ENCODE measurements around the gene GLOD4. TPM values are rescaled to one million over a fixed set of nuclear protein-coding genes. Genes with fewer than 3 reads are reported as not detected.
"Not testable (repeated sequence)": the region's sequence is repeated elsewhere in the genome, so short reads cannot be mapped to it uniquely, and the experiment has no call there.

Gene GLOD4
- polyA plus RNA-seq (2013, experiment 1 of 4), result 90.3 TPM
- 94.1 TPM for polyA plus RNA-seq (2013, experiment 2 of 4)
- polyA plus RNA-seq (2013, experiment 3 of 4), result 57.1 TPM
- 62.1 TPM for polyA plus RNA-seq (2013, experiment 4 of 4)

- WGBS, 2 experiments, result 0% methylated on average over 87 of the region's 87 CpGs
- Histone ChIP-seq H3K36me3 (ENCODE audit: control insufficient read depth, insufficient read depth, low read length) (peaks cover 17% of the 10 kb centered on the region), H3K4me3 (ENCODE audit: insufficient read depth, low read depth, low read length) (peak within 1 kb of the TSS; percentile 99), H3K9me3 (ENCODE audit: control insufficient read depth, low read length) (no peaks in the 10 kb centered on the region), H3K27ac (ENCODE audit: insufficient read depth, low read depth, low read length, poor library complexity, severe bottlenecking) (peak within 1 kb of the TSS; percentile 62), H3K4me1 (ENCODE audit: control insufficient read depth, insufficient read depth, low read length) (no peaks in the 10 kb centered on the region), H3K27me3 (ENCODE audit: control insufficient read depth, insufficient read depth, low read length, poor library complexity, severe bottlenecking) (no peaks in the 10 kb centered on the region)
Measured at GRCh38 chr17:781805-782731, at the start of gene GLOD4, which contains the start of gene MRM3. Gene GLOD4 (minus strand): TSS chr17:782280. CDS start chr17:782255, 25 bp downstream. Gene MRM3 (plus strand): TSS chr17:782353. CDS start chr17:782379, 26 bp downstream.

- H3K4me1 ChIP-seq (ENCODE audit: control insufficient read depth, insufficient read depth, low read length), result no peaks in the 10 kb centered on the region
- WGBS, 2 experiments, result 83 to 90% methylated on average over 7 of the region's 7 CpGs
Measured at GRCh38 chr17:830950-831349, 48.9 kb upstream of the GLOD4 start.

GRCh38 chr17:830381-830780 is 48.3 kb upstream of the GLOD4 start:
- no peak overlapping the region for H3K27ac ChIP-seq (ENCODE audit: insufficient read depth, low read depth, low read length, poor library complexity, severe bottlenecking)
- no peaks in the 10 kb centered on the region for H3K9me3 ChIP-seq (ENCODE audit: control insufficient read depth, low read length)
- no peaks in the 10 kb centered on the region for H3K4me1 ChIP-seq (ENCODE audit: control insufficient read depth, insufficient read depth, low read length)
- H3K36me3 ChIP-seq (ENCODE audit: control insufficient read depth, insufficient read depth, low read length), result no peaks in the 10 kb centered on the region
- H3K27me3 ChIP-seq (ENCODE audit: control insufficient read depth, insufficient read depth, low read length, poor library complexity, severe bottlenecking), result no peaks in the 10 kb centered on the region
- 83 to 84% methylated on average over 19 of the region's 19 CpGs for WGBS, 2 experiments
- no peak overlapping the region for H3K4me3 ChIP-seq (ENCODE audit: insufficient read depth, low read depth, low read length)

More at GRCh38 chr17:830950-831349, 48.9 kb upstream of the GLOD4 start:
- Histone ChIP-seq H3K36me3 (ENCODE audit: control insufficient read depth, insufficient read depth, low read length) (no peaks in the 10 kb centered on the region), H3K4me3 (ENCODE audit: insufficient read depth, low read depth, low read length) (no peak overlapping the region), H3K27ac (ENCODE audit: insufficient read depth, low read depth, low read length, poor library complexity, severe bottlenecking) (no peak overlapping the region), H3K27me3 (ENCODE audit: control insufficient read depth, insufficient read depth, low read length, poor library complexity, severe bottlenecking) (no peaks in the 10 kb centered on the region), H3K9me3 (ENCODE audit: control insufficient read depth, low read length) (no peaks in the 10 kb centered on the region)

- not testable (repeated sequence) for H3K9me3 ChIP-seq (ENCODE audit: control insufficient read depth, low read length); H3K4me3 ChIP-seq (ENCODE audit: insufficient read depth, low read depth, low read length); H3K27me3 ChIP-seq (ENCODE audit: control insufficient read depth, insufficient read depth, low read length, poor library complexity, severe bottlenecking); H3K4me1 ChIP-seq (ENCODE audit: control insufficient read depth, insufficient read depth, low read length); H3K27ac ChIP-seq (ENCODE audit: insufficient read depth, low read depth, low read length, poor library complexity, severe bottlenecking); H3K36me3 ChIP-seq (ENCODE audit: control insufficient read depth, insufficient read depth, low read length)
- WGBS, 2 experiments, result 76 to 90% methylated on average over 3 of the region's 3 CpGs
Measured at GRCh38 chr17:829614-830013, 47.5 kb upstream of the GLOD4 start.

- Histone ChIP-seq H3K4me1 (ENCODE audit: control insufficient read depth, insufficient read depth, low read length) (no peaks in the 10 kb centered on the region), H3K27me3 (ENCODE audit: control insufficient read depth, insufficient read depth, low read length, poor library complexity, severe bottlenecking) (no peaks in the 10 kb centered on the region), H3K27ac (ENCODE audit: insufficient read depth, low read depth, low read length, poor library complexity, severe bottlenecking) (no peak overlapping the region), H3K36me3 (ENCODE audit: control insufficient read depth, insufficient read depth, low read length) (no peaks in the 10 kb centered on the region), H3K9me3 (ENCODE audit: control insufficient read depth, low read length) (no peaks in the 10 kb centered on the region), H3K4me3 (ENCODE audit: insufficient read depth, low read depth, low read length) (no peak overlapping the region)
- WGBS, 2 experiments, result 96 to 97% methylated on average over 5 of the region's 5 CpGs
Measured at GRCh38 chr17:828761-829160, 46.7 kb upstream of the GLOD4 start.

GRCh38 chr17:826778-827177 is 44.7 kb upstream of the GLOD4 start:
- Histone ChIP-seq H3K9me3 (ENCODE audit: control insufficient read depth, low read length) (no peaks in the 10 kb centered on the region), H3K36me3 (ENCODE audit: control insufficient read depth, insufficient read depth, low read length) (peaks cover 9% of the 10 kb centered on the region), H3K4me1 (ENCODE audit: control insufficient read depth, insufficient read depth, low read length) (no peaks in the 10 kb centered on the region), H3K4me3 (ENCODE audit: insufficient read depth, low read depth, low read length) (no peak overlapping the region), H3K27me3 (ENCODE audit: control insufficient read depth, insufficient read depth, low read length, poor library complexity, severe bottlenecking) (no peaks in the 10 kb centered on the region), H3K27ac (ENCODE audit: insufficient read depth, low read depth, low read length, poor library complexity, severe bottlenecking) (no peak overlapping the region)
- WGBS, 2 experiments, result 93 to 94% methylated on average over 21 of the region's 21 CpGs

GRCh38 chr17:825216-825615 is 43.1 kb upstream of the GLOD4 start:
- Histone ChIP-seq H3K4me3 (ENCODE audit: insufficient read depth, low read depth, low read length) (no peak overlapping the region), H3K27me3 (ENCODE audit: control insufficient read depth, insufficient read depth, low read length, poor library complexity, severe bottlenecking) (no peaks in the 10 kb centered on the region), H3K27ac (ENCODE audit: insufficient read depth, low read depth, low read length, poor library complexity, severe bottlenecking) (no peak overlapping the region), H3K4me1 (ENCODE audit: control insufficient read depth, insufficient read depth, low read length) (no peaks in the 10 kb centered on the region), H3K9me3 (ENCODE audit: control insufficient read depth, low read length) (no peaks in the 10 kb centered on the region), H3K36me3 (ENCODE audit: control insufficient read depth, insufficient read depth, low read length) (peaks cover 13% of the 10 kb centered on the region)
- WGBS, 2 experiments, result 91 to 93% methylated on average over 17 of the region's 17 CpGs

GRCh38 chr17:824378-824777 is 42.3 kb upstream of the GLOD4 start:
- Histone ChIP-seq H3K9me3 (ENCODE audit: control insufficient read depth, low read length) (no peaks in the 10 kb centered on the region), H3K27ac (ENCODE audit: insufficient read depth, low read depth, low read length, poor library complexity, severe bottlenecking) (no peak overlapping the region), H3K4me3 (ENCODE audit: insufficient read depth, low read depth, low read length) (no peak overlapping the region), H3K36me3 (ENCODE audit: control insufficient read depth, insufficient read depth, low read length) (peaks cover 17% of the 10 kb centered on the region), H3K27me3 (ENCODE audit: control insufficient read depth, insufficient read depth, low read length, poor library complexity, severe bottlenecking) (no peaks in the 10 kb centered on the region), H3K4me1 (ENCODE audit: control insufficient read depth, insufficient read depth, low read length) (no peaks in the 10 kb centered on the region)
- 91 to 93% methylated on average over 16 of the region's 16 CpGs for WGBS, 2 experiments

GRCh38 chr17:823501-823902 is 41.4 kb upstream of the GLOD4 start:
- Histone ChIP-seq H3K36me3 (ENCODE audit: control insufficient read depth, insufficient read depth, low read length) (peaks cover 20% of the 10 kb centered on the region), H3K9me3 (ENCODE audit: control insufficient read depth, low read length) (no peaks in the 10 kb centered on the region), H3K27ac (ENCODE audit: insufficient read depth, low read depth, low read length, poor library complexity, severe bottlenecking) (no peak overlapping the region), H3K4me3 (ENCODE audit: insufficient read depth, low read depth, low read length) (no peak overlapping the region), H3K27me3 (ENCODE audit: control insufficient read depth, insufficient read depth, low read length, poor library complexity, severe bottlenecking) (no peaks in the 10 kb centered on the region), H3K4me1 (ENCODE audit: control insufficient read depth, insufficient read depth, low read length) (no peaks in the 10 kb centered on the region)
- WGBS, 2 experiments, result 90% methylated on average over 9 of the region's 9 CpGs

- no peak overlapping the region for H3K27ac ChIP-seq (ENCODE audit: insufficient read depth, low read depth, low read length, poor library complexity, severe bottlenecking)
- H3K4me3 ChIP-seq (ENCODE audit: insufficient read depth, low read depth, low read length), result no peak overlapping the region
- H3K36me3 ChIP-seq (ENCODE audit: control insufficient read depth, insufficient read depth, low read length), result peaks cover 20% of the 10 kb centered on the region
- H3K9me3 ChIP-seq (ENCODE audit: control insufficient read depth, low read length), result no peaks in the 10 kb centered on the region
- H3K4me1 ChIP-seq (ENCODE audit: control insufficient read depth, insufficient read depth, low read length), result no peaks in the 10 kb centered on the region
- no peaks in the 10 kb centered on the region for H3K27me3 ChIP-seq (ENCODE audit: control insufficient read depth, insufficient read depth, low read length, poor library complexity, severe bottlenecking)
- WGBS, 2 experiments, result 96 to 97% methylated on average over 19 of the region's 19 CpGs
Measured at GRCh38 chr17:819251-819650, 37.2 kb upstream of the GLOD4 start.
